Esophagus squamous epithelium (tissue), 4 donors: ENCODE data around the gene POLRMT.

ENCODE experiments used
- CTCF ChIP-seq, 6 experiments: fragments of 450-650 bp in 4 of 6; fragments of 200-600 bp in 2 of 6; sonication (generic) in 2 of 6; IDR thresholded peaks; one replicate each; pipeline ENCODE4 v1.5.1; 2016 to 2019; ENCODE audit warnings: antibody characterized with exemption in 6 of 6, mild to moderate bottlenecking in 4 of 6, moderate library complexity in 4 of 6
- POLR2A ChIP-seq, 4 donors: fragments of 450-650 bp; IDR thresholded peaks; one replicate each; pipeline ENCODE4 v1.6.1; 2017; ENCODE audit warnings: antibody characterized with exemption in 4 of 4, mild to moderate bottlenecking in 4 of 4, moderate library complexity in 3 of 4

DNA sequence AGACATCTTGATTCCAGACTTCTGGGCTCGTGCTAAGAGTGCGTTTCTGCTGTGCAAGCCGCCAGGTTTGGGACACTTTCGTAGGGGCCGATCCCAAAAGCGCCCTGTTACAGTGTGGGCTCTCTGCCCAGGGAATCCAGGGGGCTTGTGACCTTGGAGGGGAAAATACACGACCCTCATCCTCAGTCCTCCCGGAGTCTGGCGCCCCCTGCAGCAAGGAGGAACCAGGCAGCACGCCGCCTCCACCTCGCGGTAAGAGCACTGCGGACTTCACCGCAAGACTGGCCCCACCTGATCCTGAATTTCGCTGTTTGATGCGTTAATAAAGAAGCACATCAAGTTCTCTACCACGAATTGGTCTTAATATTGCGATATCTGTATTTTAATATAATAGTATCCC lies 5.2 kb downstream of the POLRMT start:
- peak in 1 of 6 experiments; percentile 22 for TF ChIP-seq CTCF (IDR thresholded peaks at IDR 0.05)
- no peak for TF ChIP-seq POLR2A (IDR thresholded peaks at IDR 0.05)
